Posterior cingulate gyrus (tissue), 11 donors: Measurements from ENCODE around the gene MRPL40.
A peak's percentile ranks its signal among the peaks of the same experiment; 100 is the strongest.

Source experiments
- DNase-seq, 10 donors: peaks; one replicate each; pipeline versions ENCODE4 v3.0.0 to v3.0.0-alpha.2; 2020 to 2021; ENCODE audit warnings: mixed read lengths in 3 of 10
- intact Hi-C: fragments of 100-400 bp; cut with DNase I; formaldehyde crosslinking; loops from one replicate; pipeline ENCODE4 v1.15.1; 2023

Gene MRPL40

DNA sequence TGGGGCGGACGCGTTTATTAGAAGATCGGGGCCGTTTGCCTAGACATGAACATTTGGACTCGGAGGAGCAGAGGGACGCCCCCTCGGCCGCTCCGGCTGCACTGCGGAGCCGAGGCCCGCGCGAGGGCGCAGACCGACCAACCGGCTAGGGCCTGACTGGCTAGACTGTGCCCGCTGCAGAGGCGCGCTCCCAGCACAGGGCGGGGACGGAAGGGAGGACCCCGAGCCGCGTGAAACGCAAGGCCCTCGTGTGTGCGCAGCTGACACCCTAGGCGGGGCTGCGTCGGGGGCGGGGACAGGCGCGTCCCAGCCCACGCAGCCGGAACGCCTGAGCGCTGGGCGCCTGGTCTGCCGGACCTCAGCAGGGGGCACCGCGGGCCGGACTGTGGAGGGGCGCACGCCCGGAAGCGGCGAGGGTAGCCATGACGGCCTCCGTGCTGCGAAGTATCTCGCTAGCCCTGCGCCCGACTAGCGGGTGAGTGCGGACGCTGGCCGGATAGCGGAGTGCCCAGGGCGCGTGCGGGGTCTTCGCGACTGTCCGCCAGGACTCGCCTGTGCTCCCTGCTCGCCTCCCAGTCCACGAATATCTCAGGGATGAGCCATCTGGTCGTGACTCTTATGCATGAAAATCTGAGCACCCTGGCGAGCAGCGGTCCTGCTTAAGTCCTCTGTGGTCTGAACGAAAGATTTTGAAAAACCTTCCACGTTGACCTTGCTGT lies at the start of gene MRPL40:
Gene MRPL40 (plus strand): TSS at position 413 of the 719 bp plus-strand sequence. CDS start 10 bp downstream, at position 423.
- peak; percentile 86 to 99 (median 94) for DNase-seq
- intact Hi-C loops = loop anchor here (1.0 to 5.0 kb wide), 4 partner anchors 15 to 253 kb away; partner anchors contain the start of genes C22orf39, CDC45, CLTCL1 and UFD1

GRCh38 chr22:19383292-19383691 lies 49.1 kb upstream of the MRPL40 start:
- no peak for DNase-seq
- intact Hi-C loops = no loop called here

GRCh38 chr22:19385221-19385906 lies 47.0 kb upstream of the MRPL40 start:
- intact Hi-C loops = no loop called here
- DNase-seq = no peak

DNA sequence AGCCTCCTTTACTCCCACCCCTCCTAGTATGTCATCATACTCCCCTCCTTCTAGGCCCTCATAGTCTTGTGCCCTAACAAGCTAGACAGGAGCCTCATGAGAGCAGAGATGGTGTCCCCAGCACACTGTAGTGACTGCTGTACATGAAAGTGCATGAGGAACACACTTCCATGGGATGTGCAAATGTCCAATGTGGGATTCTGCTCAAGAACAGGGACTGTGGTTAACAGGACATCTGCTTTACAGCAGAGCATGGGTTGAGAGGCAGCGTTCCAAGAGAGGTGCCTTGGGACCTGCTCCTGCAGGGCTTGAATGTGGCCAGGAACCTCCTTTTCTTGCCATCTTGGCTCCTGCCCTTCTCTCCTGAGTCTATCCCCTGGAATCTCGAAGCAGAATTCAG lies 46.1 kb upstream of the MRPL40 start:
- no peak for DNase-seq

GRCh38 chr22:19387038-19387437 lies 45.3 kb upstream of the MRPL40 start:
- intact Hi-C loops = no loop called here
- no peak for DNase-seq

More for the DNA sequence above, 46.1 kb upstream of the MRPL40 start:
- intact Hi-C loops = no loop called here

GRCh38 chr22:19387575-19387974 lies 44.8 kb upstream of the MRPL40 start:
- intact Hi-C loops = no loop called here
- no peak for DNase-seq

GRCh38 chr22:19393704-19394103 lies 38.6 kb upstream of the MRPL40 start:
- intact Hi-C loops = no loop called here
- DNase-seq = no peak

DNA sequence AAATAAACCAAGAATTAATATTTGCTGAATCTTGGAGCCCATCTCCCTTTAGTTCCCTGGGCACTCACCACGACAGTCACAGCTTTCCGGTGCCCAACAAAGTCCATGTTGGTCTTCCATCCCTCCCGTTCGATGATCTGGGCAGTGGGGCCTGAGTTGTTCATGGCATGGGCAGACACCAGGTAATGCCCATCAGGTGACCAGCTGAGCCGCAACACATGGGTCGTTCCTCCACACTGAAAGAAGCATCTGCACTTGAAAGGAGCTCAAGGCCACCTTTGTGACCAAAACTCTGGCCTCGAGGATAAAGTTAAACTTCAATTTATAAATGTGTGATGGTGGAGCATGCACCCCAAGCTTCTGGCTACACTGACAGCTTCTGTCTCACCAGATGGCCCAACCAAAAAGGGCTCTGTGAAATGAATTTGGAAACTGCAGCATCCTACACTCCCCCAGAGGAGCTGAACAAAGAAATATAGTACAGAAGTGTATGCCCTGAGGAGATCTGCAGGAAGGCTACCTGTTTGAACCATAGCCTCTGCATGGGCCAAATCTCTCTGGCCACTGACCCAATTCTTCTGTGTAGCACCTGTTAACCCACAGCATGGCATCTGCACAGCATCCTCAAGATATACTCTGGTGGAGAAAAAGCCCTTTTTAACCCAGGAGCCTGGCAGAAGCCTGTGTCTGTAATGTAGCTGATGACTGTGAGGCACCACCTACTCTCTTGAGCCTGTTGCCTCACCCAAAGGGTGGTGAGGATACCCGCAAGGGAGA lies 37.9 kb upstream of the MRPL40 start:
- DNase-seq = no peak
- intact Hi-C loops = no loop called here

GRCh38 chr22:19395276-19395675 lies 37.1 kb upstream of the MRPL40 start:
- intact Hi-C loops = no loop called here
- DNase-seq = no peak

DNA sequence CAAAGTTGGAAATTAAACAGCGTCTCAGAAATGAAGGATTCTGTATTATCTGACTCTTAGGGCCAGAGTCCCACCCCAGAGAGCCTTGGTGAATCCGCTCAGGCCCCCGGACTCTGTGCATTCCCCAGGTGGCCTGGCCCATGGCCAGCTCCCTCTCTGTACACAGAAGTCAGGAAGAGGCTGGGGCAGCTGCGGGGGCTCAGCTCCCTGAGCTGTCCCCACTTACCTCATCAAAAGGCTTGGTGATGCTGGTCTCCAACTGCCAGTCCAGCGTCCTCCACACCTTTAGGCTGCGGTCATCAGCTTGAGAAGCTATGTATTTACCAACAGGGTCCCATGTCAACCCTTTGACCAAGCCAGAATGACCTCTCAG lies 35.8 kb upstream of the MRPL40 start:
- intact Hi-C loops = no loop called here
- DNase-seq = no peak

GRCh38 chr22:19396934-19397733 lies 35.2 kb upstream of the MRPL40 start:
- no peak for DNase-seq
- intact Hi-C loops = no loop called here

- intact Hi-C loops = no loop called here
- no peak for DNase-seq
Observed at GRCh38 chr22:19397734-19398104, 34.6 kb upstream of the MRPL40 start.

- intact Hi-C loops = no loop called here
- DNase-seq = no peak
Observed at GRCh38 chr22:19398206-19398605, 34.1 kb upstream of the MRPL40 start.

DNA sequence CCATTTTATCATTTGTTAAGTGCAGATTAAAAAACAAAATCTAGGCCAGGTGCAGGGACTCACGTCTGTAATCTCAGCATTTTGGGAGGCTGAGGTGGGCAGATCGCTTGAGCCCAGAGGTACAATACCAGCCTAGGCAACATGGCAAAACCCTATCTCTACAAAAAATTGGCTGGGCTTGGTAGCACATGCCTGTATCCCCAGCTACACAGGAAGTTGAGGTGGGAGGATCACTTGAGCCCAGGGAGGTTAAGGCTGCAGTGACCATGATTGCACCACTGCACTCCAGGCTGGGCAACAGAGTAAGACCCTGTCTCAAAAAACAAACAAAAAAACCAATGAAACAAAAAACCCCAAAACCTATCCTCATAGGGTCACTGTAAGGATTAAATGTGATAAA lies 33.7 kb upstream of the MRPL40 start:
- no peak for DNase-seq
- intact Hi-C loops = no loop called here

- intact Hi-C loops = no loop called here
- DNase-seq = peak in 1 of 10 donors; percentile 37
Observed at GRCh38 chr22:19400881-19401280, 31.5 kb upstream of the MRPL40 start.

DNA sequence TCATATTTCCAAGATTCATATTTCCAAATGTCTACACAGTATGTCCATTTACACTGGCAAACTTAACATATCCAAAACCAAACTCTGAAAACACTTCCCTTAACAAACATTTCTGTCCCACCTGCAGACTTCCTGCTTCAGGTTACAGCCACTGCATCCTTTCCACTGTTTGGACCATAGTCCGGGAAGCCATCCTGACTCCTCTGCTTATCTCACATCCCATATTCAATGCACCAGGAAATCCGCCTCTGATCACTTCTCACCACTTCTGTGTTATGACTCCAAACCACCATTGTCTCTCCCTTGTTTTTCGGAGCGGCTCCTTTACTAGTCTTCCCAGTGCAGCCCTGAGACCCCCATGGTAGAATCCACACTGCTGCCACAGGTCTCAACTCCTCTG lies 30.9 kb upstream of the MRPL40 start:
- DNase-seq = no peak
- intact Hi-C loops = no loop called here

DNA sequence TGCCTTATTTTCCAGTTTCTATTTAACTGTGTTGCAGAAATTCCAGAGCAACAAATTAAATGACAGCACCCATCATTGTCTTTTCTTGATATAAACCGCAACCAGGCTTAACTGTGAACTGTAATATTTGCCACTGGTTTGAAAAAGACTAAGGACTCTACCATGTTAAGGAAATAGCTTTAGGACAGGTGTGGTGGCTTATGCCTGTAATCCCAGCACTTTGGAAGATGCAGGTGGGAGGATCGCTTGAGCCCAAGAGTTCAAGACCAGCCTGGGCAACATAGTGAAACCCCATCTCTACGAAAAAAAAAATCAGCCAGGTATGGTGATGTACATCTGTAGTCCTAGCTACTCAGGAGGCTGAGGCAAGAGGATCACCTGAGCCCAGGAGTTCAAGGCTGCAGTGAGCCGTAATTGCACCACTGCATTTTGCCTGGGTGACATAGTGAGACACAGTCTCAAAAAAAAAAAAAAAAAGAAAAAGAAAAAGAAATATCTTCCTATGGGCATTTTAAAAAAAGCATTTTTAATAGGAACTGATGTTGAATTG lies 29.6 kb upstream of the MRPL40 start:
- DNase-seq = no peak
- intact Hi-C loops = no loop called here

- no peak for DNase-seq
- intact Hi-C loops = no loop called here
Observed at GRCh38 chr22:19404676-19405075, 27.7 kb upstream of the MRPL40 start.

- intact Hi-C loops = no loop called here
- no peak for DNase-seq
Observed at GRCh38 chr22:19405133-19405532, 27.2 kb upstream of the MRPL40 start.

DNA sequence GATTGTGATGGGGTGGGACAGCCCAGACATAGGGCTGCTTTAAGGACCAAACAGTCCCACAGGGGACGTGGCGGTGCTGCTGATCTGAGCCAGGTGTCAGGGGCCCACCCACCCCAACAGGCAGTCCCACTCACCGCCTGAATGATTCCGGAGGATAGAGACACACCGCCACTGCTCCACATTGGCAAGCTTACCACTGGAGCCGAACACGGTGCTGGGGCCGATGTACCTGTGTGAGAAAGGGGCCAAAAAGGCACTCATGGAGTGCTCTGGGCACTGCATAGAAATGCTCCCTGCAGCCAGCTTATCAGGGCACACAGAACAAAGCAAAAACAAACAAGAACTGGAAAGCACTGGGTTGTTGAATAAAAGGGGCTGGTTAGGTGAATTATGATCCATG lies 26.7 kb upstream of the MRPL40 start:
- intact Hi-C loops = no loop called here
- DNase-seq = peak in 1 of 10 donors; percentile 52
